Mesothelial cell of epicardium (in vitro differentiated cells): ENCODE results near the gene POM121L2. TPM values are rescaled to one million over a fixed set of nuclear protein-coding genes. Genes with fewer than 3 reads are reported as not detected.

ENCODE experiments used
- DNase-seq, 2 experiments: peaks; one replicate each; pipeline ENCODE4 v3.0.0; 2021; ENCODE audit warnings: low spot score in 2 of 2; ENCODE audit not compliant: unreplicated experiment in 2 of 2
- H3K27ac Mint-ChIP-seq: 2 replicates; pipeline ENCODE4 v1.8.0; 2021; ENCODE audit warnings: mixed read lengths
- H3K27me3 Mint-ChIP-seq: 2 replicates; pipeline ENCODE4 v1.8.0; 2021; ENCODE audit warnings: low read depth, mixed read lengths
- H3K36me3 Mint-ChIP-seq: 2 replicates; pipeline ENCODE4 v1.8.0; 2021; ENCODE audit warnings: mixed read lengths
- H3K4me1 Mint-ChIP-seq: 2 replicates; pipeline ENCODE4 v1.8.0; 2021; ENCODE audit warnings: mixed read lengths
- H3K4me3 Mint-ChIP-seq: 2 replicates; pipeline ENCODE4 v1.8.0; 2021; ENCODE audit warnings: mild to moderate bottlenecking, moderate library complexity, mixed read lengths
- H3K9me3 Mint-ChIP-seq: 2 replicates; pipeline ENCODE4 v1.8.0; 2021; ENCODE audit warnings: mixed read lengths
- CTCF ChIP-seq: fragments of 200-600 bp; sonication (generic); IDR thresholded peaks from one replicate; pipeline ENCODE4 v1.5.0; 2021; ENCODE audit warnings: antibody characterized with exemption; ENCODE audit not compliant: unreplicated experiment
- total RNA-seq: library from RNA; stranded (reverse); gene quantifications from 3 replicates; pipeline ENCODE4 v1.2.1, GENCODE V29; 2021

POM121L2 gene
- total RNA-seq, 1 donor from 2014 or later = not detected

GRCh38 chr6:27318973-27319372 is 6.9 kb upstream of the POM121L2 start:
- Mint-ChIP-seq H3K27ac (no peak overlapping the region), H3K4me1 (no peaks in the 10 kb centered on the region), H3K4me3 (no peak overlapping the region), H3K27me3 (peaks cover 16% of the 10 kb centered on the region), H3K36me3 (no peaks in the 10 kb centered on the region), H3K9me3 (peaks cover under 1% of the 10 kb centered on the region)
- no peak for DNase-seq
- no peak for TF ChIP-seq CTCF

GRCh38 chr6:27314046-27314445 is 2.0 kb upstream of the POM121L2 start:
- peaks cover 52% of the 10 kb centered on the region for H3K27me3 Mint-ChIP-seq
- no peaks in the 10 kb centered on the region for H3K36me3 Mint-ChIP-seq
- DNase-seq = no peak

GRCh38 chr6:27312950-27313271 is 838 bp upstream of the POM121L2 start:
- Mint-ChIP-seq H3K27ac (no peak overlapping the region), H3K9me3 (peaks cover 5% of the 10 kb centered on the region), H3K4me1 (no peaks in the 10 kb centered on the region), H3K4me3 (peak overlapping the region; percentile 81), H3K36me3 (no peaks in the 10 kb centered on the region), H3K27me3 (peaks cover 62% of the 10 kb centered on the region)
- no peak for DNase-seq
- TF ChIP-seq CTCF = no peak

More at GRCh38 chr6:27314046-27314445, 2.0 kb upstream of the POM121L2 start:
- peaks cover 5% of the 10 kb centered on the region for H3K9me3 Mint-ChIP-seq
- H3K27ac Mint-ChIP-seq = no peak overlapping the region
- no peak overlapping the region for H3K4me3 Mint-ChIP-seq
- no peaks in the 10 kb centered on the region for H3K4me1 Mint-ChIP-seq
- TF ChIP-seq CTCF = no peak

- peak overlapping the region; percentile 81 for H3K4me3 Mint-ChIP-seq
- H3K9me3 Mint-ChIP-seq = peaks cover 5% of the 10 kb centered on the region
- H3K36me3 Mint-ChIP-seq = no peaks in the 10 kb centered on the region
- no peak for TF ChIP-seq CTCF
- H3K4me1 Mint-ChIP-seq = no peaks in the 10 kb centered on the region
- peaks cover 64% of the 10 kb centered on the region for H3K27me3 Mint-ChIP-seq
- no peak for DNase-seq
- no peak overlapping the region for H3K27ac Mint-ChIP-seq
Observed at GRCh38 chr6:27311806-27312145, 297 bp downstream of the POM121L2 start.

GRCh38 chr6:27303613-27304272 is 8.3 kb downstream of the POM121L2 start:
- Mint-ChIP-seq H3K27me3 (peaks cover 73% of the 10 kb centered on the region), H3K36me3 (no peaks in the 10 kb centered on the region), H3K4me3 (no peak overlapping the region), H3K4me1 (no peaks in the 10 kb centered on the region), H3K9me3 (peaks cover 3% of the 10 kb centered on the region), H3K27ac (no peak overlapping the region)
- TF ChIP-seq CTCF = no peak
- no peak for DNase-seq
